ENCODE data around the gene APEH. TPM values are rescaled to one million over a fixed set of nuclear protein-coding genes. Genes with fewer than 3 reads are reported as not detected.

APEH gene
- total and polyA plus RNA-seq, 2 donors (not counting 1 experiment from before 2014, with no cell fraction given) = 52.6 to 137 TPM

DNA sequence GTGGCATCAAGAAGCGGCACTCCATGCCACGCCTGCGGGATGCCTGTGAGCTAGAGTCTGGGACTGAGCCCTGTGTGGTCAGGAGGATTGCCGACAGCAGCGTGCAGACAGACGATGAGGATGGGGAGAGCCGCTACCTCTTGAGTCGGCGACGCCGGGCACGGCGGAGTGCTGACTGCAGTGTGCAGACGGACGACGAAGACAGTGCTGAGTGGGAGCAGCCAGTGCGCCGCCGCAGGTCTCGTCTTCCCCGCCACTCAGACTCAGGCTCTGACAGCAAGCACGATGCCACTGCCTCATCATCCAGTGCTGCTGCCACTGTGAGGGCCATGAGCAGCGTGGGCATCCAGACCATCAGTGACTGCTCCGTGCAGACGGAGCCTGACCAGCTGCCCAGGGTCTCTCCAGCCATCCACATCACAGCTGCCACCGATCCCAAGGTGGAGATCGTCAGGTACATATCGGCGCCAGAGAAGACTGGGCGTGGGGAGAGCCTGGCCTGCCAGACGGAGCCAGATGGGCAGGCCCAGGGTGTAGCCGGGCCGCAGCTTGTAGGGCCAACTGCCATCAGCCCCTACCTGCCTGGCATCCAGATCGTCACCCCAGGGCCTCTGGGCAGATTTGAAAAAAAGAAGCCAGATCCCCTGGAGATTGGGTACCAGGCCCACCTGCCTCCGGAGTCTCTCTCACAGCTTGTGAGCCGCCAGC lies 16.8 kb upstream of the APEH start:
- Histone ChIP-seq H3K9me3 (ENCODE audit: control insufficient read depth, insufficient read depth, low read depth, low read length) (no peaks in the 10 kb centered on the region), H3K9ac (ENCODE audit: insufficient read depth, low read length) (no peak overlapping the region), H3K27me3 (ENCODE audit: control insufficient read depth, insufficient read depth, low read length) (no peaks in the 10 kb centered on the region), H3K36me3 (ENCODE audit: control insufficient read depth, insufficient read depth, low read length) (no peaks in the 10 kb centered on the region), H2AFZ (ENCODE audit: low read length) (no peak overlapping the region), H3K4me1 (ENCODE audit: control insufficient read depth, extremely low read depth, insufficient read depth, low read length) (no peaks in the 10 kb centered on the region), H3K4me2 (ENCODE audit: extremely low read depth, insufficient read depth, low read length) (no peak overlapping the region), H3K27ac (ENCODE audit: insufficient read depth, low read length) (no peak overlapping the region), H3K4me3 (replicated peaks in 1 of 4; ENCODE audit: control extremely low read depth in 1 of 4, insufficient read depth in 1 of 4, low read depth in 3 of 4, low read length in 4 of 4) (no peak overlapping the region), H4K20me1 (ENCODE audit: control insufficient read depth, extremely low read depth, insufficient read depth, low read length) (no peaks in the 10 kb centered on the region), H3K79me2 (ENCODE audit: control insufficient read depth, insufficient read depth, low read length) (no peaks in the 10 kb centered on the region)
- DNase-seq (ENCODE audit: low read depth in 2 of 2) = no peak
- TF ChIP-seq EZH2 (IDR thresholded peaks at IDR 0.05; ENCODE audit: low read length, missing control alignments) = no peak
- TF ChIP-seq CTCF (conservative IDR thresholded peaks at IDR 0.05 in 1 of 2, IDR thresholded peaks at IDR 0.05 in 1 of 2; ENCODE audit: low read depth in 1 of 2, low read length in 2 of 2) = no peak

DNA sequence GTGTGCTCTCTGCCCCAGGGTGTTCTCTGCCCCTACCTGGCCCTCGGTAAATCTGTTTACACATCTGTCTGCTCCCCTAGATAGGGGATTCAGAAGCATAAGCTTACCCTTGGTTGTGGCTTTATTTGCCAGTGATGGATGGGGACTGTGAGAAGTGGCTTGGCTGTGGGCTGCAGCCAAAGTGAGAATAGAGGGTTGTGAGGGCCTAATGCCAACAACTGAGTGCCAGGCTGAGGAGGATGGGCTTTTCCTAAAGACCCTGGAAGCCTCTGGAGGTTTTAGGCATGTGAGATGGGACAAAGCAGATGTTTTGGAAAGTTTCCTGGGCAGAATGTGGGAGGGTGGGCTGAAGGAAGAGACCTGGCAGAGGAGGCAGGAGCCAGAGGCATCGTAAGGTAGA lies 15.4 kb upstream of the APEH start:
- no peaks in the 10 kb centered on the region for H3K36me3 ChIP-seq (ENCODE audit: control insufficient read depth, insufficient read depth, low read length)
- no peak overlapping the region for H3K9ac ChIP-seq (ENCODE audit: insufficient read depth, low read length)
- no peaks in the 10 kb centered on the region for H3K9me3 ChIP-seq (ENCODE audit: control insufficient read depth, insufficient read depth, low read depth, low read length)
- no peak overlapping the region for H3K4me3 ChIP-seq (replicated peaks in 1 of 4; ENCODE audit: control extremely low read depth in 1 of 4, insufficient read depth in 1 of 4, low read depth in 3 of 4, low read length in 4 of 4)
- no peak for DNase-seq (ENCODE audit: low read depth in 2 of 2)
- H3K27me3 ChIP-seq (ENCODE audit: control insufficient read depth, insufficient read depth, low read length) = peaks cover 2% of the 10 kb centered on the region
- H3K79me2 ChIP-seq (ENCODE audit: control insufficient read depth, insufficient read depth, low read length) = no peaks in the 10 kb centered on the region
- no peaks in the 10 kb centered on the region for H4K20me1 ChIP-seq (ENCODE audit: control insufficient read depth, extremely low read depth, insufficient read depth, low read length)
- no peak overlapping the region for H2AFZ ChIP-seq (ENCODE audit: low read length)
- no peak overlapping the region for H3K27ac ChIP-seq (ENCODE audit: insufficient read depth, low read length)
- H3K4me1 ChIP-seq (ENCODE audit: control insufficient read depth, extremely low read depth, insufficient read depth, low read length) = no peaks in the 10 kb centered on the region
- TF ChIP-seq EZH2 (IDR thresholded peaks at IDR 0.05; ENCODE audit: low read length, missing control alignments) = no peak
- TF ChIP-seq CTCF (conservative IDR thresholded peaks at IDR 0.05 in 1 of 2, IDR thresholded peaks at IDR 0.05 in 1 of 2; ENCODE audit: low read depth in 1 of 2, low read length in 2 of 2) = no peak
- no peak overlapping the region for H3K4me2 ChIP-seq (ENCODE audit: extremely low read depth, insufficient read depth, low read length)

GRCh38 chr3:49659756-49660155 lies 14.4 kb upstream of the APEH start:
- H3K79me2 ChIP-seq (ENCODE audit: control insufficient read depth, insufficient read depth, low read length) = no peaks in the 10 kb centered on the region
- no peak overlapping the region for H3K9ac ChIP-seq (ENCODE audit: insufficient read depth, low read length)
- H3K9me3 ChIP-seq (ENCODE audit: control insufficient read depth, insufficient read depth, low read depth, low read length) = no peaks in the 10 kb centered on the region
- TF ChIP-seq CTCF (conservative IDR thresholded peaks at IDR 0.05 in 1 of 2, IDR thresholded peaks at IDR 0.05 in 1 of 2; ENCODE audit: low read depth in 1 of 2, low read length in 2 of 2) (no peak), EZH2 (IDR thresholded peaks at IDR 0.05; ENCODE audit: low read length, missing control alignments) (no peak)
- peaks cover 2% of the 10 kb centered on the region for H3K27me3 ChIP-seq (ENCODE audit: control insufficient read depth, insufficient read depth, low read length)
- no peak for DNase-seq (ENCODE audit: low read depth in 2 of 2)
- no peak overlapping the region for H3K4me2 ChIP-seq (ENCODE audit: extremely low read depth, insufficient read depth, low read length)
- H2AFZ ChIP-seq (ENCODE audit: low read length) = no peak overlapping the region
- H3K4me3 ChIP-seq (replicated peaks in 1 of 4; ENCODE audit: control extremely low read depth in 1 of 4, insufficient read depth in 1 of 4, low read depth in 3 of 4, low read length in 4 of 4) = no peak overlapping the region
- H3K4me1 ChIP-seq (ENCODE audit: control insufficient read depth, extremely low read depth, insufficient read depth, low read length) = no peaks in the 10 kb centered on the region
- H3K27ac ChIP-seq (ENCODE audit: insufficient read depth, low read length) = no peak overlapping the region
- no peaks in the 10 kb centered on the region for H4K20me1 ChIP-seq (ENCODE audit: control insufficient read depth, extremely low read depth, insufficient read depth, low read length)
- H3K36me3 ChIP-seq (ENCODE audit: control insufficient read depth, insufficient read depth, low read length) = no peaks in the 10 kb centered on the region

All from fibroblast of lung (primary cell).